GM21390 (cell line): ENCODE measurements around the gene ACTR3C.
"Not testable (repeated sequence)": the region's sequence is repeated elsewhere in the genome, so short reads cannot be mapped to it uniquely, and the experiment has no call there.

ENCODE experiments used
- ATAC-seq: cut with Tn5 transposase; IDR thresholded peaks from one replicate; pipeline ENCODE4 v1.9.1; 2021; ENCODE audit not compliant: unreplicated experiment

Gene ACTR3C

DNA sequence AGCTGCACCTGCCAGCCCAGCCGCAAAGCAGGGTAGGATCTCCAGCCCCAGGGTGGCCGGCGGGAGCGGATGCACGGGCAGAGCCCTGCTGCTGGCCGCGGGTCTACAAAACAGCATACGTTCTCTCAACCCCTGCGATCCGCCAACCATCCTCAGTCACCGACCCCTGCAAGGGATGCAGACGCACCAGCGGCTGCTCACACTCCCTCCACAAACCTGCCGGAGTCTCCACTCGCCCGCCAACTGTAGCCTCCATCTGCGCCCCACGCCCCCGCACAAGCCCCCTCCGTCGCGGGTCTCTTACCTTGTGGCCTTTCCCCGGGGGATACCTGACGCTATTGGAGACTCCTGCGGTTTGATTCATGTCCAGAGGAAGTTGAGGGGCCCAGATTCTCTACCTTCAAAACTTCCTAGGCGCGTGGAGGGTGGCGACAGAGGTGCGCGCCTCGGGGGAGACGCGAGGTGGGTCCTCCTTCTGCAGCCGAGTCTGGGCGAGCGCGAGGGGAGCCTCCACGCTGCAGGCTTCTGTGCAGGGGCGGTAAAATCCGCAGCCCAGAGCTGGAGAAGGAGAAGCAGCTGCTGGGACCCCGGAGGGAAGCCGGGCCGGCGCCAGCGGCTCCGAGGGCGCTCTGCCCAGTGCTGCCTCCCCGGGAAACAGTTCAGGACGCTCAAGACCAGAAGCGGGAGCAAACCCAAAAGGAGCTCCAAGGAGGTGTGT, 103.2 kb downstream of the ACTR3C start:
- not testable (repeated sequence) for ATAC-seq

DNA sequence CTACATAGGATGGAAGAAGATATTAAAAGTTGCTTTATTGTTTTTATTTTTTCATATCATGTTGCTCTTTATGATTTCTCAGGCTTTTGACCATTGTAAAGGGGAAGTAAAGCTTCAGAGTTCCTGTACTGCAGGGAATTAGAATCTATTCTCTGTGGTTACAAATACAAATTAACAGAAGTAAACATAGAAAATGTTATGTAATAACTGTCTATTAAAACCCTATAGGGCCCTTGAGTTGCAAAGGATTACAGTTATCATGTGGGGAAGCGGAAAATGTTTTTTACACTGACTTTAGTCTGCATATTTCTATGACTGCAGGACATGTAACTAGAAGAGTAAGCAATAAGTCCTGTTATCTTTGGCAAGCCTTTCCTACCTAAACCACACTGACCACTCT, 116.5 kb downstream of the ACTR3C start:
- ATAC-seq: not testable (repeated sequence)

DNA sequence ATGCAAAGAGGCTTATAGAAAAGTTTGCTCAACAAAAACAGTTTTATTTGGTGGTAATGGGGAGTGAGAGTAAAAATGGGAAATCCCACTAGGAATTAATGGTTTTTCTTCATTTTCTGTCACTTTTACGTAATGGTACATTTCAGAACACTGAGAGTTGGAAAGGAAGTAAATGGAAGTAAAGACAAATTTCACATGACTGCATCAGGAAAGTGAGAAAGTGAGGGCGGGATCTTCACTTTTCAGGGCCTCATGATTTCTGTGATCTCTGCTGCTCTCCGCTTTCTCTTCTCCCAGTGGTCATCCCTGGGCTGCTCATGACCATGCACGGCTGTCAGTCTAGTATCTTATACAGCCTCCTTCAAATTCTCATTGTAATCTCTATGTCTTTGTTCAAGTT, 117.5 kb downstream of the ACTR3C start:
- ATAC-seq: not testable (repeated sequence)

DNA sequence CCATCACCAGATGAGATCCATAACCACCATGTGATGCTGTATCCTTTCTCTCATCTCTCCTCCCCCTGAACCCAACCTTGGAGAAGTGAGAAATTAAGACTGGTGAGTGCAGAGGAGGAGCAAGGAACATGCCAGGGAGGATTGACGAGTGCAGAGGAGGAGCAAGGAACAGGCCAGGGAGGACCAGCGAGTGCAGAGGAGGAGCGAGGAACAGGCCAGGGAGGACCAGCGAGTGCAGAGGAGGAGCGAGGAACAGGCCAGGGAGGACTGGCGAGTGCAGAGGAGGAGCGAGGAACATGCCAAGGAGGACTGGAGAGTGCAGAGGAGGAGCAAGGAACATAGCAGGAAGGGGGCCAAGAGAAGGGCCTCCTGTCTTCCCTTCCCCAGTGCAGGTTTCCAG, 118.8 kb downstream of the ACTR3C start:
- ATAC-seq: not testable (repeated sequence)

DNA sequence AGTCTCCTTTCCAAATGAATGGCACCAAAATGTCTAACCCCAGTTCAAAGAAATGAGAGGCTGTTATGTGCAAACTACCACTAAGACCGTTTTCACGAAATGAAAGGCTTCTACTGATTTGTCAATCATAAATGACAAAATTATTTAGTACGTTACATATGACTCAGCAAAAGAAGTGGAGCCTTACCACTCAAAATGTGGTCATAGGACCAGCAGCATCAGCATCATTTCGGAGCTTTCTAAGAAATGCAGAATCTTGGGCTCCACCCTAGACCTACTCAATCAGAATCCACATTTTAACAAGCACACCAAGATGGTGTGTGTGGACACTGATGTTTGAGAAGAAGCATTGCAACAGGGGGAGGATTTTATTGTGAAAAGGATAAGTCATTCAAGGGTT, 120.5 kb downstream of the ACTR3C start:
- not testable (repeated sequence) for ATAC-seq
